ENCODE measurements around the gene SNUPN. TPM values are rescaled to one million over a fixed set of nuclear protein-coding genes. Genes with fewer than 3 reads are reported as not detected.

Gene SNUPN
- total and polyA plus RNA-seq, 2 donors (not counting 1 experiment from before 2014, with no cell fraction given), result 10.5 to 23.5 TPM

- peak overlapping the region; percentile 89 for H3K4me3 Mint-ChIP-seq
- peaks cover 15 to 17% of the 10 kb centered on the region in 2 donors for H3K4me1 ChIP-seq (ENCODE audit: control insufficient read depth in 2 of 2, insufficient read depth in 2 of 2, low read length in 2 of 2)
- intact Hi-C loops (cut with micrococcal nuclease), result loop anchor here (10.0 kb wide), 1 partner anchor 622 kb away; the partner anchor contains the start of gene PPCDC
- WGBS (ENCODE audit: insufficient coverage), result 60% methylated on average over 5 of the region's 5 CpGs
- ChIA-PET CTCF (interaction anchor here (0.6 to 1.6 kb wide), 7 partner anchors 8 to 190 kb away, joined by 3 to 4 read pairs (median 3); partner anchors contain the start of gene SNUPN), POLR2A (interaction anchor here (1.2 kb wide), 1 partner anchor 192 kb away, joined by 4 read pairs; no protein-coding TSS in a partner anchor)
- peaks cover 0 to 4% (median 0%) of the 10 kb centered on the region in 3 donors for H3K9me3 ChIP-seq (ENCODE audit: control extremely low read depth in 1 of 3, control insufficient read depth in 2 of 3, insufficient read depth in 1 of 3, low read length in 2 of 3)
- peak overlapping the region; percentile 87 for H2AFZ ChIP-seq (ENCODE audit: insufficient read depth, low read depth, low read length, poor library complexity, severe bottlenecking)
- H3K27me3 Mint-ChIP-seq, result peaks cover 14% of the 10 kb centered on the region
- H3K4me3 ChIP-seq (ENCODE audit: control extremely low read depth in 1 of 5, extremely low read depth in 1 of 5, insufficient read depth in 1 of 5, low read depth in 2 of 5, low read length in 4 of 5), result peak overlapping the region in 2 of 5 experiments; percentile 61 to 76
- TF ChIP-seq EZH2 (IDR thresholded peaks at IDR 0.05; ENCODE audit: borderline replicate concordance, insufficient read depth, low read depth, low read length, poor library complexity, severe bottlenecking), result no peak
- TF ChIP-seq CTCF (IDR thresholded peaks at IDR 0.05), result no peak
- H3K9me3 Mint-ChIP-seq (ENCODE audit: insufficient read depth), result no peaks in the 10 kb centered on the region
- H3K27ac Mint-ChIP-seq, result no peak overlapping the region
- ATAC-seq (ENCODE audit: low read depth), result no peak
- peak overlapping the region; percentile 100 for H3K4me2 ChIP-seq (replicated peaks; ENCODE audit: low read depth, low read length, poor library complexity, severe bottlenecking)
- no peaks in the 10 kb centered on the region for H3K36me3 ChIP-seq (replicated peaks in 1 of 2; ENCODE audit: control extremely low read depth in 1 of 2, control insufficient read depth in 1 of 2, extremely low read depth in 1 of 2, insufficient read depth in 2 of 2, low read length in 1 of 2)
- no peak overlapping the region for H3K27ac ChIP-seq (ENCODE audit: low read length in 2 of 2)
- H3K4me1 Mint-ChIP-seq, result peaks cover 15% of the 10 kb centered on the region
- no peak for DNase-seq
- no peaks in the 10 kb centered on the region for H4K20me1 ChIP-seq (ENCODE audit: control insufficient read depth, insufficient read depth, low read length, poor library complexity, severe bottlenecking)
- H3K9ac ChIP-seq (ENCODE audit: low read length), result peak overlapping the region; percentile 77
- no peaks in the 10 kb centered on the region for H3K79me2 ChIP-seq (ENCODE audit: control insufficient read depth, insufficient read depth, low read length)
- peaks cover 0 to 28% (median 13%) of the 10 kb centered on the region in 4 experiments for H3K27me3 ChIP-seq (replicated peaks in 1 of 4; ENCODE audit: control extremely low read depth in 1 of 4, control insufficient read depth in 3 of 4, insufficient read depth in 4 of 4, low read length in 3 of 4)
Measured at GRCh38 chr15:75646112-75646943, 20.8 kb upstream of the SNUPN start.

- Histone ChIP-seq H3K79me2 (ENCODE audit: control insufficient read depth, insufficient read depth, low read length) (peaks cover 3% of the 10 kb centered on the region), H3K4me1 (ENCODE audit: control insufficient read depth in 2 of 2, insufficient read depth in 2 of 2, low read length in 2 of 2) (peaks cover 25 to 26% of the 10 kb centered on the region in 2 donors), H3K27ac (ENCODE audit: low read length in 2 of 2) (no peak overlapping the region), H3K27me3 (replicated peaks in 1 of 4; ENCODE audit: control extremely low read depth in 1 of 4, control insufficient read depth in 3 of 4, insufficient read depth in 4 of 4, low read length in 3 of 4) (peaks cover 0 to 28% (median 13%) of the 10 kb centered on the region in 4 experiments), H3K36me3 (replicated peaks in 1 of 2; ENCODE audit: control extremely low read depth in 1 of 2, control insufficient read depth in 1 of 2, extremely low read depth in 1 of 2, insufficient read depth in 2 of 2, low read length in 1 of 2) (no peaks in the 10 kb centered on the region), H3K4me2 (replicated peaks; ENCODE audit: low read depth, low read length, poor library complexity, severe bottlenecking) (no peak overlapping the region), H3K9me3 (ENCODE audit: control extremely low read depth in 1 of 3, control insufficient read depth in 2 of 3, insufficient read depth in 1 of 3, low read length in 2 of 3) (peaks cover 0 to 4% (median 0%) of the 10 kb centered on the region in 3 donors), H4K20me1 (ENCODE audit: control insufficient read depth, insufficient read depth, low read length, poor library complexity, severe bottlenecking) (no peaks in the 10 kb centered on the region), H2AFZ (ENCODE audit: insufficient read depth, low read depth, low read length, poor library complexity, severe bottlenecking) (no peak overlapping the region), H3K4me3 (ENCODE audit: control extremely low read depth in 1 of 5, extremely low read depth in 1 of 5, insufficient read depth in 1 of 5, low read depth in 2 of 5, low read length in 4 of 5) (no peak overlapping the region), H3K9ac (ENCODE audit: low read length) (no peak overlapping the region)
- Mint-ChIP-seq H3K4me3 (no peak overlapping the region), H3K27me3 (peaks cover 10% of the 10 kb centered on the region), H3K4me1 (peaks cover 25% of the 10 kb centered on the region), H3K9me3 (ENCODE audit: insufficient read depth) (no peaks in the 10 kb centered on the region), H3K27ac (no peak overlapping the region)
- ATAC-seq (ENCODE audit: low read depth) (no peak), DNase-seq (no peak)
- no peak for TF ChIP-seq EZH2 (IDR thresholded peaks at IDR 0.05; ENCODE audit: borderline replicate concordance, insufficient read depth, low read depth, low read length, poor library complexity, severe bottlenecking)
- no peak for TF ChIP-seq CTCF (IDR thresholded peaks at IDR 0.05)
- ChIA-PET POLR2A (no interaction called here), CTCF (no interaction called here)
- intact Hi-C loops (cut with micrococcal nuclease), result loop anchor here (5.0 to 10.0 kb wide), 2 partner anchors 620 to 1102 kb away; partner anchors contain the start of genes ARID3B and PPCDC
- WGBS (ENCODE audit: insufficient coverage), result 92% methylated on average over 2 of the region's 2 CpGs
Measured at GRCh38 chr15:75644376-75644775, 18.9 kb upstream of the SNUPN start.
